NT2/D1 (cell line): Measurements from ENCODE around the gene BACH2.

Experiments
- DNase-seq: peaks from one replicate; pipeline ENCODE4 v3.0.0-alpha.2; 2011; ENCODE audit warnings: low read depth, low spot score
- H3K27me3 ChIP-seq: 2 replicates; pipeline ENCODE4 v1.6.0; 2011; ENCODE audit warnings: mild to moderate bottlenecking; ENCODE audit not compliant: insufficient read length, insufficient read depth
- H3K36me3 ChIP-seq: 2 replicates; pipeline ENCODE4 v1.6.1; 2011; ENCODE audit warnings: mild to moderate bottlenecking, low read length, mixed read lengths; ENCODE audit not compliant: insufficient read depth, insufficient read length
- H3K4me1 ChIP-seq: 2 replicates; pipeline ENCODE4 v1.5.1; 2011; ENCODE audit not compliant: insufficient read depth, insufficient read length
- H3K4me3 ChIP-seq: 2 replicates; pipeline ENCODE4 v1.5.1; 2011; ENCODE audit warnings: low read depth; ENCODE audit not compliant: insufficient read length
- H3K9ac ChIP-seq: 2 replicates; pipeline ENCODE4 v1.6.0; 2011; ENCODE audit warnings: low read depth; ENCODE audit not compliant: insufficient read length
- H3K9me3 ChIP-seq: 2 replicates; pipeline ENCODE4 v1.5.1; 2011; ENCODE audit warnings: mild to moderate bottlenecking, low read length; ENCODE audit not compliant: insufficient read depth
- SUZ12 ChIP-seq: IDR thresholded peaks from 2 replicates; pipeline ENCODE4 v1.6.1; 2011; ENCODE audit not compliant: insufficient read length, insufficient read depth; ENCODE audit errors: extremely low read depth
- YY1 ChIP-seq: IDR thresholded peaks from 2 replicates; pipeline ENCODE4 v1.6.1; 2011; ENCODE audit not compliant: insufficient read length, insufficient read depth
- ZNF274 ChIP-seq: IDR thresholded peaks from 2 replicates; pipeline ENCODE4 v1.6.1; 2011; ENCODE audit warnings: mild to moderate bottlenecking, low read depth, low read length

Gene BACH2

GRCh38 chr6:89951574-89952104, 345.0 kb downstream of the BACH2 start:
- no peak overlapping the region for H3K4me3 ChIP-seq
- H3K9ac ChIP-seq, result no peak overlapping the region
- no peaks in the 10 kb centered on the region for H3K9me3 ChIP-seq
- H3K27me3 ChIP-seq, result no peaks in the 10 kb centered on the region
- H3K4me1 ChIP-seq, result peaks cover 8% of the 10 kb centered on the region
- DNase-seq, result no peak
- peaks cover 11% of the 10 kb centered on the region for H3K36me3 ChIP-seq
- TF ChIP-seq ZNF274 (no peak), SUZ12 (no peak), YY1 (no peak)

DNA sequence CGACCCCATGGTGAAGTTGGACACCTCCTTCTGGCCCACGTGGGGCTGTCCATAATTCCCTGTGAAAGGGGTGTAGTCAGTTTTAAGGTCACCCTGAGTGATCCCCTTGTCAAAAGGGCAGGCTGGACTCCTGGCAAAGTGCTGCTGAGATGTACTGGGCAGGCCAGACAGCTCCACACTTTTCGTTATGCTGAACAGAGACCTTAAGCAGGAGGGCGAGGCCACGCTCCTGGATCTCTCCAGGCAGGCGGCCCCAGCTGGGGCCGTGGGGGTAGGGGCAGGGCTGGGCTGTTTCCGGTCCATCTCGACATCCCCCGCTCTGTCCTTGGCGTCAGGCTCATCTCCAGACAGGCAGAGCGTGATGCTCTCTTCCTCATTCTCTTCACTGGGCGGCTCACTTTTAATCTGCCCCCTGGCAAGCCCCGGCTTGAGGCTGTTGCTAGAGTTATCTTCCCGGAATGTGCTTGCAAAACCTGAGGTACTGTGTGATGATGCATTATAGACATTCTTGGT, 345.7 kb downstream of the BACH2 start:
- DNase-seq, result no peak
- Histone ChIP-seq H3K27me3 (no peaks in the 10 kb centered on the region), H3K9me3 (no peaks in the 10 kb centered on the region), H3K36me3 (peaks cover 11% of the 10 kb centered on the region), H3K9ac (no peak overlapping the region), H3K4me1 (peaks cover 8% of the 10 kb centered on the region), H3K4me3 (no peak overlapping the region)
- TF ChIP-seq YY1 (no peak), SUZ12 (no peak), ZNF274 (no peak)

DNA sequence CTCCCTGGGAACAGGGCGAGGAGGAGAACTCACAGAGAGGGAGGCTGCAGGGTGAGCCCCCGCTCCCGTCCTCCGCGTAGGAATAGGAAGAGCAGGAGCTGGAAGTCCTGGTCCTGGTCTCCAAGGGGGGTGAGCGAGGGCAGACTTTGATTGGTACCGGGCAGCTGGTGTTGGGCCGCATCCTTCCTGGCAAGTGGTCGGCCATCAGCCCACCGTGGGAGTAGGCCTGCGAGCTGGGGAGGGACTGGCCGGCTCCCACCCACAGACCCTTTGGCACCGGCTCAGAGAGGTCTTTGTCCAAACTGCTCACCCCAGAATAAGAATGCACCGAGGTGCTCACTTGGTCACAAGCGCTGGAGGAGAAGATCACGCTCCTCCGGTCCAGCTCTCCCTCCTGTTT, 346.2 kb downstream of the BACH2 start:
- TF ChIP-seq SUZ12, result no peak
- no peak for TF ChIP-seq ZNF274
- TF ChIP-seq YY1, result no peak
- Histone ChIP-seq H3K9ac (no peak overlapping the region), H3K4me3 (no peak overlapping the region), H3K9me3 (no peaks in the 10 kb centered on the region), H3K4me1 (peaks cover 8% of the 10 kb centered on the region), H3K36me3 (peaks cover 11% of the 10 kb centered on the region), H3K27me3 (no peaks in the 10 kb centered on the region)
- no peak for DNase-seq

GRCh38 chr6:89948876-89949275, 347.8 kb downstream of the BACH2 start:
- TF ChIP-seq SUZ12, result no peak
- no peak for TF ChIP-seq YY1
- no peak for TF ChIP-seq ZNF274
- Histone ChIP-seq H3K36me3 (peaks cover 11% of the 10 kb centered on the region), H3K4me1 (peaks cover 8% of the 10 kb centered on the region), H3K4me3 (no peak overlapping the region), H3K27me3 (no peaks in the 10 kb centered on the region), H3K9me3 (no peaks in the 10 kb centered on the region), H3K9ac (no peak overlapping the region)
- no peak for DNase-seq

DNA sequence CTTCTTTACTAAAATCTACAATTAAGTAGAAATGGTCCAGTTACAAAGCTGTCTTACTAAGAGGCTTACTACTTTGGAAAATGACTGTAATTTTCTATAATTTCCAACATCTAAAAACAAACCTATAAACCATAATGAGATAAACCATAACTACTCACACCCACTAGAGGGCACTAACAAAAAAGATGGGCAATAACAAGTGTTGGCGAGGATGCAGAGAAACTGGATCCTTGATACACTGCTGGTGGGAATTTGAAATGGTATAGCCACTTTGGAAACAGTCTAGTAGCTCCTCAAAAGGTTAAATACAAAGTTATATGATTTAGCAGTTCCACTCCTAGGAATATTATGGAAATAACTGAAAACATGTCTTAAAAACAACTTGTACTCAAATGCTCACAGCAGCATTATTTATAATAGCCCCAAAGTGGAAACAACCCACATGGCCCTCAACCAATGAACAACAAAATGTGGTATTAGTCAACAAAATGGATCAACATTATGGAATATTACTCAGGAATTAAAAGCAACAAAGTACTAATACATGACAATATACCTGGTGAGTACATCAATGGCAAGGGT, 351.7 kb downstream of the BACH2 start:
- Histone ChIP-seq H3K9ac (no peak overlapping the region), H3K36me3 (peaks cover under 1% of the 10 kb centered on the region), H3K4me3 (no peak overlapping the region), H3K4me1 (no peaks in the 10 kb centered on the region), H3K27me3 (no peaks in the 10 kb centered on the region), H3K9me3 (no peaks in the 10 kb centered on the region)
- TF ChIP-seq YY1 (no peak), SUZ12 (no peak), ZNF274 (no peak)
- DNase-seq, result no peak

DNA sequence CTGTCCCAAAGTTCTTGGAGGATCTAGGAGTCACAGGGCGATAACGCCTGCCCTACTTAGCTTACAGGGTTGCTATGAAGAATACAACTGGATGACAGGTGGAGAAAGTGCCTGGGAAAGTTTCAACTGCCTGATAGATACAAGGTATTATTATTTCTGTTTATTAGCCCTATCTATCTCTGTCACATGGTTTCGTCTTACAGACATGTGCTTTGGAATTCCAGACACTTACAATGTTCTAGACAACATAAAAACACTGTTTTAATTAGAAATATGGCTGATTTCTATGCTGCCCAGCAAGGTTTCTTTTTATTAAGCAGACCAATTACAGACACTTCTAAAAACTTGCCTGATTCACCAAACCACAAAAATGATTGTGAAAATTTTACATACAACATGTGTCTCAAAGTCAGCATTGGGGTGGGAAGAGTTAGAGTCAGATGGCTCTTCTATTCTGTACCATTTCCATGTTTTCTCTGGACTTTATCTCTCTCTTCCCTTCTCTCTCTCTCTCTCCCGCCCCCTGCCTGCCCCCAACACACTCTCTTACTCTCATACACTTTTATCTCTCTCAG, 352.4 kb downstream of the BACH2 start:
- Histone ChIP-seq H3K9me3 (no peaks in the 10 kb centered on the region), H3K4me1 (no peaks in the 10 kb centered on the region), H3K36me3 (no peaks in the 10 kb centered on the region), H3K9ac (no peak overlapping the region), H3K27me3 (no peaks in the 10 kb centered on the region), H3K4me3 (no peak overlapping the region)
- TF ChIP-seq ZNF274 (no peak), YY1 (no peak), SUZ12 (no peak)
- no peak for DNase-seq

DNA sequence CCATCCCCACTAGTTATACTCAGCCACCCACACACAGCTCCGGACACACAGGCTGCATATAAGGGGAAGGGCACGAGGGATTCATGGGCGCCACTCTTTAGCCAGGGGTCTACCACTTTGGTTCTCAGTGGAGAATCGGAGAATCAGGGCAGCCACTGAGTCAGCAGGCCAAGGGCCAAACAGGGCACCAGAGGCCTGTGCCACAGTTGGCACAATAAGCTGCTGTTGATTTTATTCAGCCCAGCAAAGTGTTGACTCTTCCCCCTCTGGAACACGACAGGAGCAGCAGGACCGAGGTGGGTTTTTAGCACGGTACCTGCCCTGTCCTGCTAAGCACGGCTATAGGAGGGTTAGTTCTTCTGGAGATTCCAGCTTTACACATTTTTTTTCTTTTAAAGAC, 354.0 kb downstream of the BACH2 start:
- Histone ChIP-seq H3K27me3 (no peaks in the 10 kb centered on the region), H3K36me3 (no peaks in the 10 kb centered on the region), H3K4me3 (no peak overlapping the region), H3K9ac (no peak overlapping the region), H3K4me1 (no peaks in the 10 kb centered on the region), H3K9me3 (no peaks in the 10 kb centered on the region)
- DNase-seq, result no peak
- TF ChIP-seq ZNF274, result no peak
- TF ChIP-seq SUZ12, result no peak
- TF ChIP-seq YY1, result no peak
